ENCODE data around the gene MTCH1. TPM values are rescaled to one million over a fixed set of nuclear protein-coding genes. Genes with fewer than 3 reads are reported as not detected.

MTCH1 gene
- total and polyA plus RNA-seq, 2 of the 4 experiments (the other 2 are of a cell fraction) = 215 to 263 TPM

DNA sequence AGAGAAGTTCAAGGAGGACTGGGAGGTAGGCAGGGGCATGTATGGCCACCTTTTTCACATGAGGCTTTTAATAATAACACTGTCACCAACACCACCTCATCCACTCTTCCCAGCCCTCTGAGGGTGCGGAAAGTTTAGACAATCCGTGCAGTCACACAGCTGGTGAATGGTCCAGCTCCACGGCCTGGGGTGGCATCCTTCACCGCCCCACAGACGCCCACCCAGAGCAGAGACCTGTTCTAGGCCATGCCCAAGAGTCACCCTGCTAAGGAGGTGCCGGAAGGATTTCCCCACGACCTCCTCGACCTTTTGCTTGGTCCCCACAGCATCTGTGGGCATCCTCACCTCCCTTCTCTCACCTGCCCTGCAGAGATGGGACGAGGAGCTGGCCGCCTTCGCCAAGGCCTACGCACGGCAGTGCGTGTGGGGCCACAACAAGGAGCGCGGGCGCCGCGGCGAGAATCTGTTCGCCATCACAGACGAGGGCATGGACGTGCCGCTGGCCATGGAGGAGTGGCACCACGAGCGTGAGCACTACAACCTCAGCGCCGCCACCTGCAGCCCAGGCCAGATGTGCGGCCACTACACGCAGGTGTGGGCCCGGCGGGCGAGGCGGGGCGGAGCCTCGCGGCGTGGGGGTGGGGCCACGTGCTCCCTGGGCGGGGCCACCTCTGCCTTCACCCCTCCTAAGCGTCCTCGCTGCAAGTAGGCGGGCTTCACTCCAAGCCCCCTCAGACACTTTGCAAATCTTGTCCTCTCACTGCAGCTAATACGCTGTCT is 27.0 kb downstream of the MTCH1 start:
- no peak overlapping the region for H3K4ac ChIP-seq (ENCODE audit: low read depth, low read length)
- no TSS peak for BruUV-seq (replicated peaks)
- no peak overlapping the region for H4K91ac ChIP-seq (ENCODE audit: insufficient read depth, low read depth, low read length)
- DNase-seq (no peak), ATAC-seq (ENCODE audit: low read depth) (no peak)
- no peak overlapping the region for H3K4me3 ChIP-seq (ENCODE audit: insufficient read depth, low read depth, low read length)
- peaks cover 4% of the 10 kb centered on the region for H3K4me1 ChIP-seq (ENCODE audit: control insufficient read depth, insufficient read depth, low read length)
- H4K5ac ChIP-seq (ENCODE audit: low read depth, low read length) = no peak overlapping the region
- no peaks in the 10 kb centered on the region for H3K36me3 ChIP-seq (ENCODE audit: control insufficient read depth, insufficient read depth, low read length)
- no peak overlapping the region for H3K27ac ChIP-seq (ENCODE audit: insufficient read depth, low read length)
- no peak overlapping the region for H2BK15ac ChIP-seq (ENCODE audit: low read depth, low read length)
- no peak overlapping the region for H4K8ac ChIP-seq (ENCODE audit: low read depth in 2 of 2, low read length in 2 of 2)
- H3K27me3 ChIP-seq (ENCODE audit: control insufficient read depth, insufficient read depth, low read length) = peaks cover 3% of the 10 kb centered on the region; the same call in 1 of the 2 replicates
- in situ Hi-C loops (cut with MboI; ENCODE audit: low sequenced_read_pairs) (no loop called here), intact Hi-C loops (cut with micrococcal nuclease) (no loop called here), dilution Hi-C loops (cut with HindIII; ENCODE audit: low sequenced_read_pairs, unreplicated experiment) (no loop called here)
- H3K9me1 ChIP-seq (ENCODE audit: insufficient read depth, low read length) = no peaks in the 10 kb centered on the region; the same call in 1 of the 2 replicates
- no peaks in the 10 kb centered on the region for H3K9me3 ChIP-seq (ENCODE audit: control insufficient read depth, insufficient read depth, low read length)
- no peak overlapping the region for H2BK20ac ChIP-seq (ENCODE audit: low read depth, low read length)
- no peak overlapping the region for H2AFZ ChIP-seq (replicated peaks; ENCODE audit: low read length, poor library complexity)
- H3K79me1 ChIP-seq (ENCODE audit: low read depth in 1 of 2, low read length in 2 of 2) = no peaks in the 10 kb centered on the region
- no peak overlapping the region for H3K9ac ChIP-seq (ENCODE audit: low read depth, low read length)
- ChIA-PET CTCF (no interaction called here), POLR2A (ENCODE audit: unreplicated experiment) (no interaction called here)
- H4K20me1 ChIP-seq (ENCODE audit: insufficient read depth, low read length) = no peaks in the 10 kb centered on the region
- no peak overlapping the region for H2BK5ac ChIP-seq (ENCODE audit: low read depth, low read length, poor library complexity, severe bottlenecking)
- H2BK120ac ChIP-seq (ENCODE audit: low read depth, low read length) = no peak overlapping the region
- H3K56ac ChIP-seq (ENCODE audit: extremely low read depth, insufficient read depth, low read length) = no peak overlapping the region
- no peak overlapping the region for H3K23ac ChIP-seq (ENCODE audit: low read depth, low read length)
- H3K18ac ChIP-seq (ENCODE audit: low read depth, low read length) = no peak overlapping the region
- H2AK9ac ChIP-seq (replicated peaks; ENCODE audit: low read depth, low read length, poor library complexity) = no peak overlapping the region
- 0 out of 2 replicates have a peak overlapping the region, but pooled peaks have one; percentile 6 for H3K14ac ChIP-seq (replicated peaks; ENCODE audit: low read depth, low read length)
- 86% methylated on average over 23 of the region's 44 CpGs; no CpG with 5 or more reads in 1 of the 2 experiments for WGBS, 2 experiments (ENCODE audit: extremely low coverage in 2 of 2, insufficient read length in 1 of 2)
- no peak overlapping the region for H3K4me2 ChIP-seq (ENCODE audit: low read depth, low read length)
- peak overlapping the region; percentile 33; the same call in 1 of the 2 replicates for H2AK5ac ChIP-seq (ENCODE audit: low read depth, low read length)
- TF ChIP-seq, protein P1, sequence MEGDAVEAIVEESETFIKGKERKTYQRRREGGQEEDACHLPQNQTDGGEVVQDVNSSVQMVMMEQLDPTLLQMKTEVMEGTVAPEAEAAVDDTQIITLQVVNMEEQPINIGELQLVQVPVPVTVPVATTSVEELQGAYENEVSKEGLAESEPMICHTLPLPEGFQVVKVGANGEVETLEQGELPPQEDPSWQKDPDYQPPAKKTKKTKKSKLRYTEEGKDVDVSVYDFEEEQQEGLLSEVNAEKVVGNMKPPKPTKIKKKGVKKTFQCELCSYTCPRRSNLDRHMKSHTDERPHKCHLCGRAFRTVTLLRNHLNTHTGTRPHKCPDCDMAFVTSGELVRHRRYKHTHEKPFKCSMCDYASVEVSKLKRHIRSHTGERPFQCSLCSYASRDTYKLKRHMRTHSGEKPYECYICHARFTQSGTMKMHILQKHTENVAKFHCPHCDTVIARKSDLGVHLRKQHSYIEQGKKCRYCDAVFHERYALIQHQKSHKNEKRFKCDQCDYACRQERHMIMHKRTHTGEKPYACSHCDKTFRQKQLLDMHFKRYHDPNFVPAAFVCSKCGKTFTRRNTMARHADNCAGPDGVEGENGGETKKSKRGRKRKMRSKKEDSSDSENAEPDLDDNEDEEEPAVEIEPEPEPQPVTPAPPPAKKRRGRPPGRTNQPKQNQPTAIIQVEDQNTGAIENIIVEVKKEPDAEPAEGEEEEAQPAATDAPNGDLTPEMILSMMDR (conservative IDR thresholded peaks at IDR 0.05; ENCODE audit: low read depth, low read length) = no peak
- TF ChIP-seq MAFK (IDR thresholded peaks at IDR 0.05; ENCODE audit: low read depth, low read length) = no peak
- TF ChIP-seq RAD21 (IDR thresholded peaks at IDR 0.05; ENCODE audit: low read length) = no peak
- no peak for TF ChIP-seq RFX5 (IDR thresholded peaks at IDR 0.05; ENCODE audit: low read depth, low read length)
- TF ChIP-seq RCOR1 (IDR thresholded peaks at IDR 0.05; ENCODE audit: insufficient replicate concordance, low read length) = no peak
- no peak for TF ChIP-seq NFE2L2 (IDR thresholded peaks at IDR 0.05; ENCODE audit: low read depth, low read length)
- TF ChIP-seq MAZ (IDR thresholded peaks at IDR 0.05; ENCODE audit: borderline replicate concordance, low read depth, low read length) = no peak
- no peak for TF ChIP-seq FOS (IDR thresholded peaks at IDR 0.05; ENCODE audit: low read depth, low read length)
- TF ChIP-seq BHLHE40 (IDR thresholded peaks at IDR 0.05; ENCODE audit: low read depth, low read length) = no peak
- no peak for TF ChIP-seq ELK1 (IDR thresholded peaks at IDR 0.05; ENCODE audit: borderline replicate concordance, low read depth, low read length)
- no peak for TF ChIP-seq MXI1 (IDR thresholded peaks at IDR 0.05; ENCODE audit: borderline replicate concordance, low read depth, low read length)
- TF ChIP-seq USF2 (IDR thresholded peaks at IDR 0.05; ENCODE audit: low read depth, low read length) = no peak
- no peak for TF ChIP-seq CEBPB (IDR thresholded peaks at IDR 0.05; ENCODE audit: low read depth, low read length)
- no peak for TF ChIP-seq POLR2A (IDR thresholded peaks at IDR 0.05; ENCODE audit: low read depth, low read length)
- TF ChIP-seq SMC3 (IDR thresholded peaks at IDR 0.05; ENCODE audit: low read depth, low read length) = no peak

Data from IMR-90 (cell line).